ENCODE measurements around the gene PHF2. TPM values are rescaled to one million over a fixed set of nuclear protein-coding genes. Genes with fewer than 3 reads are reported as not detected.

Gene PHF2
- polyA plus RNA-seq, 1 of the 3 experiments (the other 2 are of a cell fraction): 11.2 TPM

- H3K4me1 ChIP-seq (ENCODE audit: control insufficient read depth in 1 of 2, insufficient read depth in 2 of 2, low read depth in 1 of 2, low read length in 1 of 2): peaks cover 0 to 48% of the 10 kb centered on the region in 2 experiments; a peak in 1 of 4 replicates
- H3K36me3 ChIP-seq (replicated peaks in 1 of 2; ENCODE audit: control insufficient read depth in 1 of 2, insufficient read depth in 2 of 2, low read length in 1 of 2): peaks cover 0 to 2% of the 10 kb centered on the region in 2 experiments
- no peaks in the 10 kb centered on the region for H3K9me3 ChIP-seq
- H3K9me2 ChIP-seq: no peaks in the 10 kb centered on the region
- POLR2A ChIA-PET: no interaction called here
- no peak overlapping the region for H3K9ac ChIP-seq
- H3K79me2 ChIP-seq (ENCODE audit: insufficient read depth): peaks cover 67% of the 10 kb centered on the region; the same call in 1 of the 2 replicates
- H4K20me1 ChIP-seq (ENCODE audit: insufficient read depth): peaks cover 72% of the 10 kb centered on the region
- CTCF ChIA-PET: interaction anchor here (1.0 to 1.1 kb wide), 3 partner anchors 10 to 236 kb away, joined by 3 to 5 read pairs (median 4); no protein-coding TSS in a partner anchor
- DNase-seq: peak; percentile 50
- H3K4me3 ChIP-seq (ENCODE audit: low read depth in 2 of 2, low read length in 1 of 2): no peak overlapping the region
- H2AFZ ChIP-seq (ENCODE audit: low read depth): no peak overlapping the region
- 76% methylated on average over 13 of the region's 13 CpGs for WGBS (ENCODE audit: low lambda C conversion rate)
- TF ChIP-seq GATA2 (CRISPR knock-in tag; IDR thresholded peaks at IDR 0.05) (0 out of 2 replicates have a peak, but pooled peaks have one; percentile 21), EP300 (IDR thresholded peaks at IDR 0.05; ENCODE audit: borderline replicate concordance in 1 of 2, low read depth in 1 of 2, low read length in 1 of 2) (no peak)
- peak overlapping the region in 1 of 2 experiments; percentile 47; a peak in 1 of 4 replicates for H3K27ac ChIP-seq (ENCODE audit: low read depth in 2 of 2, low read length in 1 of 2)
- no peaks in the 10 kb centered on the region for H3F3A ChIP-seq (replicated peaks; ENCODE audit: insufficient read depth)
- no peaks in the 10 kb centered on the region for H3K27me3 ChIP-seq (ENCODE audit: insufficient read depth)
- no peak overlapping the region for H3K4me2 ChIP-seq
Observed at GRCh38 chr9:93591301-93592007, 15.1 kb downstream of the PHF2 start.

- CTCF ChIA-PET: interaction anchor here (1.0 to 1.1 kb wide), 3 partner anchors 10 to 235 kb away, joined by 3 to 5 read pairs (median 4); no protein-coding TSS in a partner anchor
- peak overlapping the region in 1 of 2 experiments; percentile 47; a peak in 1 of 4 replicates for H3K27ac ChIP-seq (ENCODE audit: low read depth in 2 of 2, low read length in 1 of 2)
- POLR2A ChIA-PET: interaction anchor here (1.3 kb wide), 1 partner anchor 25 kb away, joined by 4 read pairs; no protein-coding TSS in a partner anchor
Observed at GRCh38 chr9:93592008-93592642, 15.7 kb downstream of the PHF2 start.

More at GRCh38 chr9:93592008-93592642, 15.7 kb downstream of the PHF2 start:
- 92% methylated on average over 8 of the region's 8 CpGs for WGBS (ENCODE audit: low lambda C conversion rate)
- Histone ChIP-seq H3K9me3 (no peaks in the 10 kb centered on the region), H3K27me3 (ENCODE audit: insufficient read depth) (no peaks in the 10 kb centered on the region), H3K4me3 (ENCODE audit: low read depth in 2 of 2, low read length in 1 of 2) (no peak overlapping the region), H4K20me1 (ENCODE audit: insufficient read depth) (peaks cover 66% of the 10 kb centered on the region), H3K4me2 (no peak overlapping the region), H3K9me2 (no peaks in the 10 kb centered on the region), H3K36me3 (replicated peaks in 1 of 2; ENCODE audit: control insufficient read depth in 1 of 2, insufficient read depth in 2 of 2, low read length in 1 of 2) (peaks cover 0 to 2% of the 10 kb centered on the region in 2 experiments), H3K79me2 (ENCODE audit: insufficient read depth) (peaks cover 68% of the 10 kb centered on the region; the same call in 1 of the 2 replicates), H3K4me1 (ENCODE audit: control insufficient read depth in 1 of 2, insufficient read depth in 2 of 2, low read depth in 1 of 2, low read length in 1 of 2) (peaks cover 0 to 45% of the 10 kb centered on the region in 2 experiments; a peak in 1 of 4 replicates), H3F3A (replicated peaks; ENCODE audit: insufficient read depth) (no peaks in the 10 kb centered on the region), H2AFZ (ENCODE audit: low read depth) (no peak overlapping the region), H3K9ac (no peak overlapping the region)
- no peak for TF ChIP-seq YY1 (IDR thresholded peaks at IDR 0.05; ENCODE audit: low read depth)
- no peak for TF ChIP-seq RFX5 (IDR thresholded peaks at IDR 0.05; ENCODE audit: low read length)
- no peak for TF ChIP-seq REST (IDR thresholded peaks at IDR 0.05; ENCODE audit: low read depth, low read length)
- no peak for TF ChIP-seq TAF1 (IDR thresholded peaks at IDR 0.05; ENCODE audit: borderline replicate concordance, low read depth, low read length)
- TF ChIP-seq POLR2AphosphoS5 (IDR thresholded peaks at IDR 0.05; ENCODE audit: low read depth, low read length): no peak
- no peak for TF ChIP-seq FOXM1 (IDR thresholded peaks at IDR 0.05; ENCODE audit: low read depth)
- no peak for TF ChIP-seq FOXJ3 (CRISPR knock-in tag; IDR thresholded peaks at IDR 0.05)
- no peak for TF ChIP-seq SMC3 (IDR thresholded peaks at IDR 0.05; ENCODE audit: low read depth, low read length)
- no peak for TF ChIP-seq NRF1 (IDR thresholded peaks at IDR 0.05; ENCODE audit: low read depth, low read length)
- no peak for TF ChIP-seq GABPA (IDR thresholded peaks at IDR 0.05; ENCODE audit: low read depth)
- TF ChIP-seq EZH2phosphoT487 (IDR thresholded peaks at IDR 0.05; ENCODE audit: borderline replicate concordance, low read depth): no peak
- no peak for TF ChIP-seq NFIC (IDR thresholded peaks at IDR 0.05; ENCODE audit: borderline replicate concordance)
- DNase-seq: no peak

Measured in SK-N-SH (cell line).